ENCODE measurements around the gene HNRNPC. TPM values are rescaled to one million over a fixed set of nuclear protein-coding genes. Genes with fewer than 3 reads are reported as not detected.

Gene HNRNPC
- total and polyA plus RNA-seq, 2 of the 8 experiments (the other 6 are each of a cell fraction or from before 2014, with no cell fraction given) = 781 to 1,207 TPM

DNA sequence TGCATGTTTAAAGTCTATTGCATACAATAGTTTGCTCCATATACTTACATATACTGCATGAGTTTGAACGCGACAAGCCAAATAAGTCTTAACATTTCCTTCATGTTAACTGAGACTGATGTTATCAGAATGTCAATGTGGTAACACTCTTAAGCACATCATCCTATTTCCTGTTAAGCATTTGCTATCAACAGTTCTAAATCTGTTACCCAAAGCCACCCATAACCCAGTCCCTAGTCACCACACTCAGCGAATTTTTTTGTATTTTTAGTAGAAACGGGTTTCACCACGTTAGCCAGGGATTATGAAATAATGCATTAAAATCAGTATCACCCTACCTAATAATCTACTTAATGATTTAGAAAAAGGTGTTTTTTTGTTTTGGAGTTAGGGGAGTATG, 39.4 kb downstream of the HNRNPC start:
- ChIA-PET POLR2A (ENCODE audit: partially characterized antibody) (interaction anchor here (0.8 to 4.3 kb wide), 10 partner anchors 9 to 37 kb away, joined by 3 to 60 read pairs (median 5); no protein-coding TSS in a partner anchor), CTCF (ENCODE audit: partially characterized antibody) (interaction anchor here (1.6 kb wide), 1 partner anchor 12 kb away, joined by 3 read pairs; no protein-coding TSS in a partner anchor)
- Histone ChIP-seq H2BK5ac (ENCODE audit: low read depth, low read length) (no peak overlapping the region), H2BK12ac (ENCODE audit: low read depth, low read length) (no peak overlapping the region), H2BK120ac (replicated peaks; ENCODE audit: low read depth, low read length) (no peak overlapping the region), H3K9me3 (ENCODE audit: insufficient read depth in 2 of 2, low read depth in 1 of 2, low read length in 1 of 2) (no peaks in the 10 kb centered on the region), H3K4me1 (replicated peaks in 1 of 4; ENCODE audit: control insufficient read depth in 3 of 4, insufficient read depth in 4 of 4, low read length in 3 of 4) (no peaks in the 10 kb centered on the region), H3K4me3 (ENCODE audit: extremely low read depth in 1 of 4, insufficient read depth in 2 of 4, low read depth in 3 of 4, low read length in 4 of 4) (no peak overlapping the region), H3K79me1 (ENCODE audit: low read depth, low read length) (peaks cover 2% of the 10 kb centered on the region; the same call in 1 of the 2 replicates), H3K23me2 (ENCODE audit: low read depth, low read length) (no peaks in the 10 kb centered on the region), H3K27ac (ENCODE audit: low read depth, low read length) (no peak overlapping the region), H4K5ac (ENCODE audit: insufficient read length, low read depth, low read length) (no peak overlapping the region), H3K36me3 (ENCODE audit: control insufficient read depth in 2 of 4, insufficient read depth in 4 of 4, low read length in 3 of 4) (peaks cover 27 to 96% (median 71%) of the 10 kb centered on the region in 4 experiments), H2BK20ac (ENCODE audit: low read length) (no peak overlapping the region), H3K9ac (replicated peaks in 1 of 4; ENCODE audit: extremely low read depth in 1 of 4, low read depth in 3 of 4, low read length in 3 of 4) (no peak overlapping the region), H3K27me3 (replicated peaks in 1 of 4; ENCODE audit: control insufficient read depth in 3 of 4, extremely low read depth in 1 of 4, insufficient read depth in 3 of 4, low read length in 3 of 4) (no peaks in the 10 kb centered on the region), H4K91ac (replicated peaks; ENCODE audit: insufficient read length, low read length) (no peak overlapping the region), H2AFZ (ENCODE audit: low read length) (no peak overlapping the region), H4K8ac (ENCODE audit: extremely low read depth, insufficient read depth, low read length) (no peak overlapping the region), H3K4me2 (ENCODE audit: insufficient read depth in 1 of 2, low read depth in 2 of 2, low read length in 2 of 2) (no peak overlapping the region), H3K79me2 (ENCODE audit: control insufficient read depth in 1 of 2, insufficient read depth in 2 of 2, low read length in 2 of 2) (peaks cover 5 to 100% of the 10 kb centered on the region in 2 experiments; a peak in 3 of 4 replicates), H4K20me1 (replicated peaks in 1 of 2; ENCODE audit: control insufficient read depth in 1 of 2, insufficient read depth in 2 of 2, low read length in 2 of 2) (peaks cover 18 to 26% of the 10 kb centered on the region in 2 experiments), H3K18ac (ENCODE audit: extremely low read depth, low read length) (no peak overlapping the region), H3K4ac (replicated peaks; ENCODE audit: insufficient read length, low read depth, low read length) (no peak overlapping the region), H2BK15ac (ENCODE audit: low read length) (no peak overlapping the region), H3K56ac (replicated peaks; ENCODE audit: insufficient read length, low read depth, low read length) (peak overlapping the region; percentile 55), H3K14ac (ENCODE audit: insufficient read length) (no peak overlapping the region), H3K23ac (ENCODE audit: insufficient read length) (no peak overlapping the region), H2AK5ac (ENCODE audit: low read depth, low read length) (no peak overlapping the region)
- DNase-seq (ENCODE audit: low read depth in 1 of 2, low spot score in 2 of 2) (no peak), FAIRE-seq (no peak)
- WGBS, 2 experiments (ENCODE audit: extremely low coverage in 1 of 2, insufficient coverage in 1 of 2, insufficient read length in 1 of 2, insufficient replicate concordance in 2 of 2, low coverage in 1 of 2, low lambda C conversion rate in 2 of 2, missing lambda C conversion rate in 1 of 2) = 92% methylated on average over 5 of the region's 5 CpGs; no CpG with 5 or more reads in 1 of the 2 experiments
- TF ChIP-seq BRCA1 (IDR thresholded peaks at IDR 0.05; ENCODE audit: low read depth, low read length) (no peak), TAF1 (IDR thresholded peaks at IDR 0.05; ENCODE audit: low read depth, low read length) (no peak), SRF (IDR thresholded peaks at IDR 0.05; ENCODE audit: low read depth, low read length) (no peak), RFX5 (IDR thresholded peaks at IDR 0.05; ENCODE audit: borderline replicate concordance, low read depth, low read length) (no peak), HDAC6 (IDR thresholded peaks at IDR 0.05; ENCODE audit: low read depth, low read length) (no peak), JUN (IDR thresholded peaks at IDR 0.05; ENCODE audit: low read depth, low read length) (no peak), BCL11A (IDR thresholded peaks at IDR 0.05; ENCODE audit: low read depth in 2 of 2, low read length in 2 of 2) (no peak), GABPA (IDR thresholded peaks at IDR 0.05; ENCODE audit: borderline replicate concordance, insufficient read depth, low read length) (no peak)

All from H1 (cell line).